ENCODE measurements around the gene CCDC174. TPM values are rescaled to one million over a fixed set of nuclear protein-coding genes. Genes with fewer than 3 reads are reported as not detected.
"Not testable (repeated sequence)": the region's sequence is repeated elsewhere in the genome, so short reads cannot be mapped to it uniquely, and the experiment has no call there.

Gene CCDC174
- total RNA-seq, result 14.7 TPM
- long read RNA-seq, partial matches to known transcripts, result 17 of 27 reads
- long read RNA-seq, other reads (novel, unspliced or antisense), result 7 of 27 reads

GRCh38 chr3:14651440-14652251 is at the start of gene CCDC174:
Gene CCDC174 (plus strand): TSS chr3:14651762. CDS start chr3:14651837, 75 bp downstream.
- intact Hi-C loops (cut with DNase I), result loop anchor here (5.0 kb wide), 2 partner anchors 474 to 524 kb away; partner anchors contain the start of genes LSM3, TMEM43 and XPC
- peak; percentile 98 for DNase-seq (ENCODE audit: low spot score)

- no peak for DNase-seq (ENCODE audit: low spot score)
- intact Hi-C loops (cut with DNase I), result loop anchor here (5.0 kb wide), 1 partner anchor 45 kb away; no protein-coding TSS in a partner anchor
These were observed 49.4 kb upstream of the CCDC174 start for GRCh38 chr3:14602006-14602803.

GRCh38 chr3:14602804-14603644 is 48.5 kb upstream of the CCDC174 start:
- intact Hi-C loops (cut with DNase I), result loop anchor here (5.0 kb wide), 1 partner anchor 46 kb away; no protein-coding TSS in a partner anchor
- no peak for DNase-seq (ENCODE audit: low spot score)

- no peak for DNase-seq (ENCODE audit: low spot score)
- intact Hi-C loops (cut with DNase I), result loop anchor here (5.0 kb wide), 1 partner anchor 98 kb away; no protein-coding TSS in a partner anchor
These were observed 46.5 kb upstream of the CCDC174 start for GRCh38 chr3:14605067-14605466.

GRCh38 chr3:14605744-14606143 is 45.8 kb upstream of the CCDC174 start:
- intact Hi-C loops (cut with DNase I), result loop anchor here (5.0 kb wide), 1 partner anchor 98 kb away; no protein-coding TSS in a partner anchor
- no peak for DNase-seq (ENCODE audit: low spot score)

GRCh38 chr3:14606669-14607339 is 44.8 kb upstream of the CCDC174 start:
- intact Hi-C loops (cut with DNase I), result loop anchor here (5.0 kb wide), 1 partner anchor 100 kb away; no protein-coding TSS in a partner anchor
- no peak for DNase-seq (ENCODE audit: low spot score)

- intact Hi-C loops (cut with DNase I), result loop anchor here (5.0 kb wide), 1 partner anchor 101 kb away; no protein-coding TSS in a partner anchor
These were observed 43.3 kb upstream of the CCDC174 start for GRCh38 chr3:14608298-14608697.

GRCh38 chr3:14609058-14609457 is 42.5 kb upstream of the CCDC174 start:
- intact Hi-C loops (cut with DNase I), result loop anchor here (5.0 kb wide), 1 partner anchor 102 kb away; no protein-coding TSS in a partner anchor
- DNase-seq (ENCODE audit: low spot score), result not testable (repeated sequence)

More at GRCh38 chr3:14608298-14608697, 43.3 kb upstream of the CCDC174 start:
- DNase-seq (ENCODE audit: low spot score), result no peak

GRCh38 chr3:14609506-14609905 is 42.1 kb upstream of the CCDC174 start:
- intact Hi-C loops (cut with DNase I), result loop anchor here (5.0 kb wide), 1 partner anchor 102 kb away; no protein-coding TSS in a partner anchor

GRCh38 chr3:14609941-14610340 is 41.6 kb upstream of the CCDC174 start:
- intact Hi-C loops (cut with DNase I), result loop anchor here (5.0 kb wide), 1 partner anchor 103 kb away; no protein-coding TSS in a partner anchor
- no peak for DNase-seq (ENCODE audit: low spot score)

More at GRCh38 chr3:14609506-14609905, 42.1 kb upstream of the CCDC174 start:
- DNase-seq (ENCODE audit: low spot score), result no peak

GRCh38 chr3:14614189-14614588 is 37.4 kb upstream of the CCDC174 start:
- intact Hi-C loops (cut with DNase I), result no loop called here
- DNase-seq (ENCODE audit: low spot score), result no peak

- DNase-seq (ENCODE audit: low spot score), result no peak
- intact Hi-C loops (cut with DNase I), result no loop called here
These were observed 36.7 kb upstream of the CCDC174 start for GRCh38 chr3:14614862-14615261.

GRCh38 chr3:14616606-14617507 is 34.7 kb upstream of the CCDC174 start:
- intact Hi-C loops (cut with DNase I), result no loop called here
- DNase-seq (ENCODE audit: low spot score), result no peak

GRCh38 chr3:14617508-14618023 is 34.0 kb upstream of the CCDC174 start:
- no peak for DNase-seq (ENCODE audit: low spot score)
- intact Hi-C loops (cut with DNase I), result no loop called here

GRCh38 chr3:14619605-14620004 is 32.0 kb upstream of the CCDC174 start:
- intact Hi-C loops (cut with DNase I), result no loop called here
- DNase-seq (ENCODE audit: low spot score), result no peak

- no peak for DNase-seq (ENCODE audit: low spot score)
- intact Hi-C loops (cut with DNase I), result no loop called here
These were observed 31.1 kb upstream of the CCDC174 start for GRCh38 chr3:14620512-14620911.

GRCh38 chr3:14621093-14621492 is 30.5 kb upstream of the CCDC174 start:
- intact Hi-C loops (cut with DNase I), result no loop called here
- DNase-seq (ENCODE audit: low spot score), result no peak

All from cardiac septum (tissue), 1 donor.